GM12892 (cell line): Measurements from ENCODE around the gene LZTS2.

Source experiments
- DNase-seq: peaks from one replicate; pipeline ENCODE4 v3.0.0; 2011; ENCODE audit not compliant: insufficient read length
- FAIRE-seq: peaks from 2 replicates; lab custom pipeline; 2011; peaks lifted over from hg19 to GRCh38; lab: Jason Lieb, UNC
- POLR2A ChIP-seq: IDR thresholded peaks from 2 replicates; pipeline ENCODE4 v1.6.1; 2011; ENCODE audit warnings: low read depth, low read length, control low read depth
- POLR2AphosphoS5 ChIP-seq: IDR thresholded peaks from 2 replicates; pipeline ENCODE4 v1.6.1; 2011; ENCODE audit warnings: low read depth, low read length, control low read depth
- TAF1 ChIP-seq: IDR thresholded peaks from 2 replicates; pipeline ENCODE4 v1.6.1; 2011; ENCODE audit warnings: low read depth, mild to moderate bottlenecking, control low read depth, low read length, borderline replicate concordance

LZTS2 gene

DNA sequence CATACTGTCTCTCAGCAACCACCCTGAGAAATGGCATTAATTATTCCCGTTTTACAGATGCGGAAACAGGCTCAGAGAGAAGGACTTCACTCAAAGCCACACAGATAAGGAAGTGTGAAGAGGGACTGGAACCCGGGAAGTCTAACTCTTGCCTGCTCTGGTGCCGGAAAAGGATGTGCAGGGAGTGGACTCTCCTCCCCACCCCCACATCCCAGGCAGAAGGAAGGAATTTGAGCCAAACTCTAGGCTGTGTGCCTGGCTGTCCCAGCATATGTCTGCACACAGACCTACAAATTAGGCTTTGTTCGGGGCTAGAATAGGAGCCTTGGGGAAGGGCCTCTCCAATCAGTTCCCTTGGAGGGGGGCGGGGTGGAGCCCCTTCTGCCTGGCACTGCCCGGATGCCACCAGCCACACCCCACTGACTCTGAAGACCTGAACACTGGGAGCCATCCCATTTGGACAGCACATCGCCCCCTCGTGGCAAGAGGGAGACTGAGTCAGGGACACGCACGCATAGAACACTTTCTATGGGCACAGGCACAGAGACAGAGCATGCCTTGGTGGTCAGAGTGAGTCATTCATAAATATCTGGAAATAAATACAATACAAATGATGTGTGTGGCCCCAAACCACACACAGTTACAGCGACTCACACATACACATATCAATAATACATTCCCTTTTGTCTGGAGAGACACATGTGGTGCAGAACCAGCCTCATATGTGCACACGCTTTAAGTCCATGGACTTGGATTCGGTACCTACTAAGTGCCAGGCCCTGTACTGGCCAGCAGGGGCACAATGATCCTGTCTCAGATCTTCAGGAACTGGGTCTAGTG, 13.1 kb downstream of the LZTS2 start:
- TF ChIP-seq TAF1 (no peak), POLR2AphosphoS5 (no peak), POLR2A (no peak)
- FAIRE-seq: peak; percentile 86
- peak; percentile 73 for DNase-seq

DNA sequence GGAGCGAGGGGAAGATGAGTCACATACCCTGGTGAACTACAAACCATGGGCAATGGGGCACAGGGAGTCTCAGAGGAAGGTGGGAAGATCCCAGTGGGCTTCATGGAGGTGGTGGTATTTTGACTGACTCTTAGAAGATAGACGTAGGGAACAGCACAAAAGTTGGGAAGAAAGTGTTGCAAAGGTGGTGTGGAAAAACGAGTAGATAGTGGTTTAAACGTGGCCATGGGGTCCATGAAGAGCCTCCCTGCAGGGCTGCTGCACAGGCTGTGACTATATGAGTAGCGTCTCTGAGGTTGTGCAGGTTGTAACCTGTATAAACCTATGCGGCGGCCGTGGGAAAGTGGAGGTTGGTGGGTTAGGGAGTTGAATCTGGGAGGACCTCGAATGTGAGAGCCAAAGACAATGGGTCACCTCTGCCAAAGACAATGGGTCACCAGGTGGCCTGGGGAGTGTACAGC, 13.8 kb downstream of the LZTS2 start:
- TF ChIP-seq TAF1: no peak
- no peak for TF ChIP-seq POLR2AphosphoS5
- no peak for TF ChIP-seq POLR2A

DNA sequence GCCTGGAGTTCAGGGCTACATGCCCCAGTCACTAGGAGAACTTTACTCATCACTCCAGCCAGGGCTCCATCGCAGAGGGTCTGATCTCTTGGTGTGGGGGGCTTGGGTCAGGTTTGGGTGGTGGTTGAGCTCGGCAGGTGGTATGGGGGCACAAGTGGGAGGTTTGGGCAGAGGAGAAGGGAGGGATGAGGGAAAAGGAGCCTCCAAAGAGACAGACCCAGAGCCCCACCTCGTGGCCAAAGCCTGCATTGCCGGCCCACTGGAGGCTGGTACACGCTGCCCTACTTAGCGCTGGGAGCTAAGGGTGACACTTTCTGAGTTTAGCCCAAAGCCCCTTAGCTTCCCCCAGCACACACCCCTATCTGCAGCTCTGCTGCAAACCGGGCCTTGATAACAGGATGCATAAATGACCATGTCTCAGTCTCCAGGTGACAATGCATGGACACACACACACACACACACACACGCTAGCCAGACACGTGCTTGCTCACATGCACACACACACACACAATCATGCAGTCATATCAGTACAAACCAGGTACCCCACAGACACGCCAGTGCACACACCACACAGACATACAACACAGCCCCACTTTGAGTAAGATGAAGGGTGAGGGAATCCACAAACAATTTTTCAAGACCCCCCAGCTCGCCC, 14.7 kb downstream of the LZTS2 start:
- FAIRE-seq (peak; percentile 83), DNase-seq (peak; percentile 76)
- TF ChIP-seq TAF1: no peak
- TF ChIP-seq POLR2AphosphoS5: no peak
- no peak for TF ChIP-seq POLR2A

More for the DNA sequence above, 13.8 kb downstream of the LZTS2 start:
- DNase-seq (no peak), FAIRE-seq (no peak)

DNA sequence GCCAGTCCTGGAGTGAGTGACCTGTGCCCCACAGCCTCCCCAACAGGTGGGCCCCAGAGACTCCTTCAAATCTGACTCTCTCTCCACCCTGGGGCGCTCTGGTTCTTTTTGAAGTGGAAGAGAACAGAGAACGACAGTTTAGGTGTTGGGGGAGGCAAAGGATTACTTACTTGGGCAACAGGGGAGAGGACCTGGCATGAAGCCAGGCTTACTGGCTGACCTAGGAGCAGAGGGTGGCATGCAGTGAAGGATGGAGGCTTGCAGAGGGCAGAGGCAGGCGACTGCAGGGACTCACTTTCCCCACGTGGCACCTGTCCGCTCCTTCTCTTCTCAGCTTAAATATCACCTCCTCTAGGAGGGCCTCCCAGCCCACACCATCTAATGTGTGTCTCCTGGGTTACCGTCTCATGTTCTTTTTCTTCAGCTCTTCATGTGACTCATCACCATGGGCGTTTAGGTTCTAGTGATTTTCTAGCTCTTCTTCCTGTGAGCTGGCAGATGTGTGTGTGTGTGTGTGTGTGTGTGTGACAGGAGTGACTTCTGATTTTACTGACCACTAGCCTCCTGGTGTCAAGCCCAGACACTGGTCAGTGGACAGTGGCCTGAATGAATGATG, 15.5 kb downstream of the LZTS2 start:
- DNase-seq (no peak), FAIRE-seq (no peak)
- TF ChIP-seq TAF1 (no peak), POLR2A (no peak), POLR2AphosphoS5 (no peak)

DNA sequence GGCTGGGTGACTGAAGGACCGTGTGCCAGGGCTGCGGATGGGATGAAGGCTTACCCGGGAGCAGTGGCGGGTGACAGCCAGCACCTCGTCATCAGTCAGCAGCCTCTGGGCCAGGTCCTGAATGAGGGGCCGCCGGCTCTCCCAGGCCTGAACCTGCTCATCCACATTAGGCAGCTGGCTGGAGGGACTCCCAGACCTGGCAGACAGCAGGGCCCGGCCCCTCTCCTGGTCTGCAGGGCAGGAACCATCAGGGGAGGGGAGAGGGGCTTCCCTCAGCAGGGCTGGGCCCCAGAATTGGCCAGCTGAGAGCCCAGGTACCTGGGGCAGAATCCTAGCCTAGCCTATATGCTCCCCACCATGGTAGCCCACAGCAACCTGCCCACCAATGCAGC, 16.0 kb downstream of the LZTS2 start:
- DNase-seq (no peak), FAIRE-seq (no peak)
- TF ChIP-seq TAF1: no peak

DNA sequence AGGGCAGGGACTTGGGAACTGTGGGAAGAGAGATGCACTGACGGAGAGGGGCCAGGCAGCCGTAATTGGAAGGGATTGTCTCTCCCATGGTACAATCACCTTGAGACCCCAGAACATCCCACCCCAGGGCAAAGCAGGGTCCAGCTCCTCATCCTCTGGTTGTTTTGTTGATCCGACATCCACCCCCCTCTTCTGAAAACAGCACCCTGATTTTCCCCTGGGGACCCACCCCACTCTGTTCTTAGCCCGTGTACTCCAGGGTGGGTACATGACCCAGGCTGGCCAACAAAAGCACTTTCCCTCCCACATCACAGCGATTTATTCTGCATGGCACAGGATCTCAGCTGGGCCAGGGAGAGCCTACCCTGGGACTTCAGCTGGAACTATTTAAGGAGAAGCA, 17.2 kb downstream of the LZTS2 start:
- DNase-seq (no peak), FAIRE-seq (no peak)

DNA sequence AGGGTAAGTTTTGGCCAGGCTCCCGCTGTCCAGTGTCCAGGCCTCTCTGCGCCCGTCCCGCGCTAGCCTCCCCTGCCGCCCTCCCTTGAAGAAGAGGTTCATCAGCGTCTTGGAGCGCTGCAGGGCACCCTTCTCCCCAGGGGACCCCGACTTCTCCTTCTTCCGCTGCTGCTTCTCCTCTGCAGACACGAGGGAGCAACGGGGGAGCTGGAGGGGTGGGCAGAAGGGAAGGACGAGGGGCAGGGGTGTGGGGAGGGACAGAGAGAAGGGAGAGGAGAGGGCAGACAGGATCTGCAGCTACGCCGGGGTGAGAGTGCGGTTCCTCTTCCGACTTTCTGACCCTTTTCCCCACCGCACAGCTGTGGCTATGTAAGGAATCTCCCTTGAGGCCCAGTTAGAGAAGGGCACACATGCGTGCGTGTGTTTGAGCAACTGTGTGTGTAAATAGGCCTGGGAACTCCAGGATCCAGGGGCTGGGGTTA, 18.6 kb downstream of the LZTS2 start:
- DNase-seq (no peak), FAIRE-seq (peak; percentile 14)
- no peak for TF ChIP-seq TAF1
- TF ChIP-seq POLR2A: no peak
- TF ChIP-seq POLR2AphosphoS5: no peak

More for the DNA sequence above, 17.2 kb downstream of the LZTS2 start:
- no peak for TF ChIP-seq POLR2AphosphoS5
- no peak for TF ChIP-seq POLR2A
- TF ChIP-seq TAF1: no peak

DNA sequence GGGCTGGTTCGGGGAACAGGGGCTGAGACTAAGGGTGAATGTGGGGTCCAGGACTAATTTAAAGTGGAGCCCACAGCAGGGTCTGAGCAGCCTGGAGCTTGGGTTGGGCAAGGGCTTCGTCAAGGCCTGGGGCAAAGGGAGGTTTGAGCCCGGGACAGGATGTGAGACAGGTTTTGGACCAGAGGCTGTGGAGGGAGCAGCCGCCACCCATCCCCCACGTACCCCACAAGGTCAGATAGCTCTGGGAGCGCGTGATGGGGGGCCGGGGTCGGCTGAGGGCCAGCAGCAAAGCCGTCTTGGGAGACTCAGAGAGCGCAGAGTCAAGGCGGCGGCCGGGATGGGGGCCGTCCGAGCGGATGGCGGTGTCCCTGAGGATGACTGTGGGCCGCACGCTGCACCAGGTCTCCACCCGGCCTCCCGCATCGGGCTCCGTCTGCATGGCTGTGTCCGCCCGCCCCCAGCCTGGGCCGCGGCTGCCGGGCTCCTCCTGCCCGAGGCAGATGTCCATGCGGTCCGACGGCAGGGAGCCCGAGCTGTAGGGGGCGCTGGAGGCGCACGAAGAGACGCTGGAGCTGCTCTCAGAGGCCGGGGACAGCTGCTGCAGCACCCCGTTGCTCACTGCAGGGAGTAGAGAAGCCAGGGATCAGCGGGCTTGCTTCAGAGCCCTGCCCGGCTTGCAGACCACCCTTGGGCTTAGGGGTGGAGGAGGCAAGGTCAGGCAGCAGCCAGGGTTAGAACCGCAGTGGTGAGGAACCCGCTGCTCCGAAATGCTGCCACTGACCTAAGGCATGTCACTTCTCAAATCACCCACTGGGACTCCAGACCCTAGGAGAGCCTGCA, 19.2 kb downstream of the LZTS2 start:
- TF ChIP-seq TAF1: no peak
- FAIRE-seq (peak; percentile 30), DNase-seq (peak; percentile 71)

DNA sequence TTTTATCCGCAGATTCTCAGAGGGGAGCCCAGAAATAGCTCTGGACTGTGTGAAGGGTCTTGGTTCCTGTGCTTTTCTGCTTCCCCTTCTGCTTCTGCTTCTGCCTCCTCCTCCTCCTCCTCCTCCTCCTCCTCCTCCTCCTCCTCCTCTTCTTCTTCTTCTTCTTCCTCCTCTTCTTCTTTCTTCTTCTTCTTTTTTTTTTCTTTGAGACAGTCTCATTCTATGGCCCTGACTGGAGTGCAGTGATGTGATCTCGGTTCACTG, 19.8 kb downstream of the LZTS2 start:
- DNase-seq: no peak
- no peak for FAIRE-seq
- TF ChIP-seq POLR2AphosphoS5: no peak
- TF ChIP-seq TAF1: no peak
- TF ChIP-seq POLR2A: no peak

DNA sequence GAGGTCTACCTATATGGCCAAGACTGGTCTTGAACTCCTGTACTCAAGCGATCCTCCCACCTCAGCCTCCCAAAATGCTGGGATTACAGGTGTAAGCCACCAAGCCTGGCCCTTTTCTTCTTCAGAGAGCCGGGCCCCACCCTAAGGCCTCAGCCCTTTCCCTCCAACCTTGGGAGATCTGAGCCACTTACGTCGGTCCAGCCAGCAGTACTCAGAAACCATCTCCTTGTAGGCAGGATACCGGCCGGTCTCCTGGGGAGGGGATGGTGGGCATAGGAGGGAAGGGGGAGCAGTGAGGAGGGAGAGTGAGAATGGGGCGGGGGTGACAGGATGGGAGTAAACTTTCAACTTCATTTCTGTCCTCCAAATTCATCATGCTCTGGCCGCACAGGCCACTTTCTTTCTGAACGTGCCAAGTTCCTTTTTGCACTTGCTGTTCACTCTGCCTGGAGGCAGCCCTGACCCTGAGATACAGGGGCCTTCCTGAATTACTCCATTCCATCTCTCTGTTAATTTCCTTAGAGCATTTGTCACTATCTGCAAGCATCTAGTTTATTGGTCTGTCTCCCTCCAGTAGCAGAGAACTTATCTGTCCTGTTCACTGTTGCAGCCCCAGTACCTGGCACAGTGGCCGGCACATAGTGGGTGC, 20.9 kb downstream of the LZTS2 start:
- TF ChIP-seq POLR2AphosphoS5 (no peak), TAF1 (no peak), POLR2A (no peak)
- FAIRE-seq: no peak
- no peak for DNase-seq

DNA sequence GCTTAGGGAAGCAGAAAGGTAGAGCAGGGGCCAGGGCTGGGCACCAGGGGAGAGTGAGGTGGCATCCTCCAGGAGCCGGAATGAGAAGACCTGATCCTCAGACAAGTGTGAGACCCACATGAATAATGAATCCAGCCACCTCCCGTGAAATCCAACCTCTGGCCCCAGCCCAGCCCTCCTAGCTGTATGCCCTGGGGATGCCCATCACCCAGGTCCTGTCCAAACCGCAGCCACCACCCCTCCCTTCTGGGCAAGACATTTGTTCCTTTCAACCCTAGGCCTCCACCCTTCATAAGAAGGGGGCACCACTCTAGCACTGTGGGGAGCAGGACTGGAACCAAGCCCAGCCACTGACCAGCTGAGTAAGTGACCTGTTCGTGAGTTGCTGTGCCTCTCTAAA, 21.6 kb downstream of the LZTS2 start:
- DNase-seq (no peak), FAIRE-seq (no peak)
- TF ChIP-seq TAF1 (no peak), POLR2AphosphoS5 (no peak), POLR2A (no peak)
